Measurements from ENCODE around the gene DEPDC4. TPM values are rescaled to one million over a fixed set of nuclear protein-coding genes. Genes with fewer than 3 reads are reported as not detected.

Gene DEPDC4
- total RNA-seq, result 0.54 and 0.75 TPM in 2 replicates

GRCh38 chr12:100266835-100267602 lies at the start of gene DEPDC4, which contains the start of gene SCYL2:
Gene DEPDC4, minus strand, starts transcription at chr12:100267079. Its CDS starts 3 bp downstream, at chr12:100267076.
Gene SCYL2, plus strand, starts transcription at chr12:100267177. Its CDS starts 15,794 bp downstream, at chr12:100282971.

DNA sequence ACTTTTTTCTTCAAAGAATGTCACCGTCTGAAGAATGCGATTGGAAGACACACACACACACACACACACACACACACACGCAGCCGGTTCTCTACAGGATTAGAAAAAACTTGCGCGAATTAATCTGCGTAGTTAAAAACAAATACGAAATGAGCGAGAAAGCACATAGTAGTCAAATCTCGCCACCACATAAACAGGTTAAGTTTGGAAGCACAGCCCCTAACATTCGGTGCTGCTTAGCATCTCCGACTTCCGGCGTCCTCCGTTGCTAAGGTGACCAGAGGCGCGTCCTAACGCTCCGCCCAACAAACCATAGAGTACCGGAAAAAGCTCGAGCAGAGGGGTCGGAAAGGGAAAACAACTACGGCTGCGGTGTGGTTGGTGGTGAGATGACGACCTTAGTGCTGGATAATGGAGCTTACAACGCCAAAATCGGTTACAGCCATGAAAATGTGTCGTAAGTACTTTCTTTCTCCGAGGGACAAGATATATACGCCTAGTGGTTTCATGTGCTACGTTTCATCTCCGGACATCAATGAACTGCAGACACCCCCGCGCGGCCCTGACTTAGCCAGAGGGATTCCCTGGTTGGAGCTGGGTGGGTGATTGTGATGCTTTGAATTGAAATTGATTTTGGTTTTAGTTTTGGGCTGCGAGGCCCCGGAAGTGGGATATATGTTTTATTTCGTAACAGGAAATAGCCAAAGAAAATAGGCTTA lies 66.3 kb downstream of the DEPDC4 start, which contains the start of gene ACTR6:
ACTR6 (plus strand) TSS at position 353 of the 719 bp plus-strand sequence; CDS start at position 390, 37 bp downstream.

Other genes starting within 250 kb of the DEPDC4 start
- 13.4 and 14.0 TPM in 2 replicates for gene BLTP3B, start 124.2 kb downstream of the DEPDC4 start, total RNA-seq
- 10.5 and 11.1 TPM in 2 replicates for gene ACTR6, start 66.3 kb downstream of the DEPDC4 start, total RNA-seq
- 31.8 and 33.8 TPM in 2 replicates for gene SCYL2, start 98 bp upstream of the DEPDC4 start, total RNA-seq
- gene SLC17A8, start 90.0 kb upstream of the DEPDC4 start, total RNA-seq, result not detected in 2 replicates
- not detected in 2 replicates for gene NR1H4, start 206.8 kb upstream of the DEPDC4 start, total RNA-seq